GM12873 (cell line): Measurements from ENCODE around the gene GPR176.

Source experiments
- CTCF ChIP-seq: IDR thresholded peaks from 2 replicates; pipeline ENCODE4 v1.5.1; 2012; ENCODE audit warnings: low read depth, mild to moderate bottlenecking, moderate library complexity, low read length, control low read depth; ENCODE audit not compliant: insufficient read depth; ENCODE audit errors: missing control alignments

Gene GPR176

GRCh38 chr15:39882602-39883001, 37.5 kb downstream of the GPR176 start:
- TF ChIP-seq CTCF: no peak

GRCh38 chr15:39881790-39882189, 38.3 kb downstream of the GPR176 start:
- TF ChIP-seq CTCF: no peak

DNA sequence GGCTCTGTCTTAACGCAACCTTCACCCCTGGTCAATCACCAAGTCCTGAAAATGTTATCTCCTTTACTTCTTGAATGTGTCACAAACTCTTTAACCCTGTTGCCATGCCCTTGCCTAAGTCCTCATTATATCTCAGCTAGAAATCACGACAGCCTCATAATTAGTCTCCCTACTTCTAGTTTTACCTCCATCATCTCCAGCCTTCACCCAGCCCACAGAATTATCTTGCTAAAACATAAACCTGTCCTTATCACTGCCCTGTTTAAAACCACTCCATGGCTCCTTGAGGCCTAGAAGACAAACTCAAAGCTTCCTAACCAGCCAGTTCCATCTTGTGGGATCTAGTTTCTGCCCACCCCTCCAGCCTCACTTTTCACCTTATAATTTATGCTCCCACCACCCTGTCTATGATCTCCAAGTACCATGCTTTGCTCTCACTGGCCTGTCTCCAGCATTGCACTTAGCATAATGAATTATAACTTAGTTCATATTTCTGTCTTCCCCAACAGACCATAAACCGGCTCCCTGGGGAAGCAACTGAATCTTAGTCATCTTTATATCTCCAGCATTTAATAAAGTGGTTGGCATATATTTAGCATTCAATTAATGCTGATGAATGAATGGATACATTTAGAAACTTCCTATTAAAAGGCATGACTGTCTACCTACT, 39.2 kb downstream of the GPR176 start:
- no peak for TF ChIP-seq CTCF

- no peak for TF ChIP-seq CTCF
These were observed 41.7 kb downstream of the GPR176 start for GRCh38 chr15:39878406-39878785.

DNA sequence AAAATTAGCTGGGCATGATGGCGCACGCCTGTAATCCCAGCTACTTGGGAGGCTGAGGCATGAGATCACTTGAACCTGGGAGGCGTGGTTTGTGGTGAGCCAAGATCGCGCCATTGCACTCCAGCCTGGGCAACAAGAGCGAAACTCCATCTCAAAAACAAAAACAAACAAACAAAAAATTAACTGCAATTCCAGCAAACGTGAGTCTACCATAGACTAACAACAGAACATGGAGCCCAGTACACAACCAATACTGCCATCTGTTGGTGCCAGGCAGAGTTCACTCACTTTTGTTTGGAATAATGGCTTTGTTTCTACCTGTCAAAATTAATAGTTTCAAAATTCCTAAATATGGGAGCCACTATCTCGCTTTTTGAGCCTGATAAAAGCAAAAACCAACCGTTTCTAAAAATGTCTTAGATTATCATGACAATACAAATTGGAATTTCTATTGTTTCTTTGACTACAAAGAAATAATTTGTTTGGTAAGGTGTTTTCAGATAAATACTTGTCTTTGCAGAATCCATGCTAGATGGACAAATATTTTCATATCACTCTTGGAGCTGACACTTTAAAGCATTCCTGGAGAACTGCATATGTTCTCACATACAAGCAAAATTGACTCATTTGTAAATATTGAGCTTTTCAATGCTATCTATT, 45.0 kb downstream of the GPR176 start:
- TF ChIP-seq CTCF: peak; percentile 71

GRCh38 chr15:39873978-39874377, 46.1 kb downstream of the GPR176 start:
- no peak for TF ChIP-seq CTCF

DNA sequence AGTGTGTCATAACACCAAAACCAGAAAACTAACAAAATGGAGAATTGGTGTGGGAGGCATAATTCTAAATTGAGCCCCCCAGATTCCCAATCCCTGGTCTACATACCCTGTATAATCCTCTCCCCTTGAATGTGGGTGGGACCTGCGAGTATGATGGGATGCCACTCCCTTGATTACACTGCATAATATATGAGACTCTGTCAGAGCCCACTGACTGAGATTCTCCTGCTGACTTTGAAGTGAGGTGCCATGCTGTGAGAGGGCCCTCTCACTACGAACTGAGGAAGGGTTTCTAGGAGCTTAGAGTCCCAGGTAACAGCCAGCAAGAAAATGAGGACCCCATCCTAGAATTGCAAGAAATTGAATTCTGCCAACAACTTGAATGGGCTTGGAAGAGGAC, 49.5 kb downstream of the GPR176 start:
- no peak for TF ChIP-seq CTCF
